HEK293T (cell line): ENCODE results near the gene ENAH.
"Not testable (repeated sequence)": the region's sequence is repeated elsewhere in the genome, so short reads cannot be mapped to it uniquely, and the experiment has no call there.

Experiments used
- CTCF ChIA-PET: fragments of 350-600 bp; formaldehyde crosslinking; extraction: SDS; loops from one replicate; lab custom pipeline; 2021; ENCODE audit warnings: antibody characterized with exemption, inconsistent platforms; lab: Yijun Ruan, JAX
- POLR2A ChIA-PET: fragments of 350-600 bp; formaldehyde crosslinking; extraction: SDS; loops from one replicate; lab custom pipeline; 2020; ENCODE audit warnings: antibody characterized with exemption, inconsistent platforms; lab: Yijun Ruan, JAX
- DNase-seq: peaks from one replicate; pipeline ENCODE4 v3.0.0; 2012; ENCODE audit warnings: mixed read lengths; ENCODE audit errors: extremely low spot score
- ARNT ChIP-seq: fragments of 450-650 bp; IDR thresholded peaks from 2 replicates; pipeline ENCODE4 v1.6.1; 2017; ENCODE audit warnings: mild to moderate bottlenecking
- CTBP1 ChIP-seq: fragments of 450-650 bp; IDR thresholded peaks from 2 replicates; pipeline ENCODE4 v1.6.1; 2016; ENCODE audit warnings: borderline replicate concordance
- ELF4 ChIP-seq: fragments of 450-650 bp; IDR thresholded peaks from 2 replicates; pipeline ENCODE4 v1.6.1; 2017; ENCODE audit warnings: antibody characterized with exemption
- FOXM1 ChIP-seq: fragments of 450-650 bp; IDR thresholded peaks from 2 replicates; pipeline ENCODE4 v1.6.1; 2017; ENCODE audit warnings: mild to moderate bottlenecking, borderline replicate concordance
- HDGF ChIP-seq: fragments of 450-650 bp; IDR thresholded peaks from 2 replicates; pipeline ENCODE4 v1.6.1; 2017; ENCODE audit warnings: antibody characterized with exemption, borderline replicate concordance
- L3MBTL2 ChIP-seq: fragments of 450-650 bp; conservative IDR thresholded peaks from 2 replicates; pipeline ENCODE4 v1.6.1; 2016; ENCODE audit warnings: mild to moderate bottlenecking
- LEF1 ChIP-seq: fragments of 450-650 bp; IDR thresholded peaks from 2 replicates; pipeline ENCODE4 v1.6.1; 2017; ENCODE audit warnings: mild to moderate bottlenecking, borderline replicate concordance
- NFRKB ChIP-seq: fragments of 450-650 bp; IDR thresholded peaks from 2 replicates; pipeline ENCODE4 v1.6.1; 2016; ENCODE audit warnings: mild to moderate bottlenecking, moderate library complexity
- PKNOX1 ChIP-seq: fragments of 450-650 bp; IDR thresholded peaks from 2 replicates; pipeline ENCODE4 v1.6.1; 2016
- SP1 ChIP-seq: fragments of 450-650 bp; IDR thresholded peaks from 2 replicates; pipeline ENCODE4 v1.6.1; 2017
- TARDBP ChIP-seq: fragments of 450-650 bp; IDR thresholded peaks from 2 replicates; pipeline ENCODE4 v1.6.1; 2016
- ZNF384 ChIP-seq: fragments of 450-650 bp; IDR thresholded peaks from 2 replicates; pipeline ENCODE4 v1.6.1; 2016

The ENAH gene

GRCh38 chr1:225657462-225657989 lies 4.6 kb upstream of the ENAH start:
- CTCF ChIA-PET, result interaction anchor here (0.6 to 0.8 kb wide), 3 partner anchors 34 to 156 kb away, joined by 3 to 4 read pairs (median 4); no protein-coding TSS in a partner anchor
- POLR2A ChIA-PET, result interaction anchor here (1.2 to 1.3 kb wide), 2 partner anchors 7 to 120 kb away, joined by 3 to 5 read pairs; partner anchors contain the start of gene SRP9
- no peak for TF ChIP-seq CTBP1
- peak; percentile 93; the same call in 1 of the 2 replicates for TF ChIP-seq HDGF
- no peak for DNase-seq

- ChIA-PET POLR2A (interaction anchor here (1.2 to 1.8 kb wide), 4 partner anchors 8 to 121 kb away, joined by 3 to 6 read pairs (median 5); partner anchors contain the start of gene SRP9), CTCF (interaction anchor here (0.6 to 1.9 kb wide), 4 partner anchors 44 to 307 kb away, joined by 3 to 18 read pairs (median 5); no protein-coding TSS in a partner anchor)
- DNase-seq, result not testable (repeated sequence)
Observed at GRCh38 chr1:225656259-225656655, 3.3 kb upstream of the ENAH start.

- TF ChIP-seq LEF1 (no peak), FOXM1 (no peak), ARNT (no peak), TARDBP (no peak), NFRKB (no peak)
- ChIA-PET CTCF (interaction anchor here (0.6 to 2.0 kb wide), 16 partner anchors 10 to 307 kb away, joined by 3 to 18 read pairs (median 4); partner anchors contain the start of genes EPHX1 and SRP9), POLR2A (interaction anchor here (0.7 to 1.8 kb wide), 31 partner anchors 8 to 344 kb away, joined by 3 to 19 read pairs (median 4); partner anchors contain the start of genes SDE2 and SRP9)
- no peak for DNase-seq
Observed at GRCh38 chr1:225655509-225656258, 2.8 kb upstream of the ENAH start.

- CTCF ChIA-PET, result interaction anchor here (0.6 to 2.0 kb wide), 17 partner anchors 10 to 180 kb away, joined by 3 to 18 read pairs (median 3); partner anchors contain the start of genes EPHX1 and SRP9
- TF ChIP-seq L3MBTL2 (0 out of 2 replicates have a peak, but pooled peaks have one; percentile 14), SP1 (no peak)
- POLR2A ChIA-PET, result interaction anchor here (0.7 to 1.8 kb wide), 33 partner anchors 9 to 344 kb away, joined by 3 to 19 read pairs (median 4); partner anchors contain the start of genes SDE2 and SRP9
- DNase-seq, result no peak
Observed at GRCh38 chr1:225654688-225655508, 2.0 kb upstream of the ENAH start.

- DNase-seq, result no peak
- ChIA-PET CTCF (interaction anchor here (0.8 to 2.0 kb wide), 5 partner anchors 11 to 123 kb away, joined by 3 to 18 read pairs (median 8); partner anchors contain the start of gene SRP9), POLR2A (interaction anchor here (0.9 to 1.7 kb wide), 17 partner anchors 30 to 173 kb away, joined by 3 to 19 read pairs (median 5); partner anchors contain the start of gene SRP9)
- no peak for TF ChIP-seq ELF4
- no peak for TF ChIP-seq PKNOX1
- TF ChIP-seq NFRKB, result no peak
- TF ChIP-seq LEF1, result no peak
- no peak for TF ChIP-seq ZNF384
- TF ChIP-seq SP1, result no peak
Observed at GRCh38 chr1:225654277-225654597, 1.3 kb upstream of the ENAH start.

GRCh38 chr1:225653463-225654276 lies 747 bp upstream of the ENAH start:
- no peak for TF ChIP-seq PKNOX1
- TF ChIP-seq L3MBTL2, result peak; percentile 90
- 0 out of 2 replicates have a peak, but pooled peaks have one; percentile 2 for TF ChIP-seq FOXM1
- peak; percentile 29; the same call in 1 of the 2 replicates for TF ChIP-seq ELF4
- peak; percentile 39; the same call in 1 of the 2 replicates for TF ChIP-seq LEF1
- ChIA-PET POLR2A (interaction anchor here (0.6 to 2.7 kb wide), 35 partner anchors 8 to 227 kb away, joined by 3 to 34 read pairs (median 4); partner anchors contain the start of gene SRP9), CTCF (interaction anchor here (0.8 to 2.0 kb wide), 3 partner anchors 110 to 124 kb away, joined by 3 to 12 read pairs (median 4); partner anchors contain the start of gene SRP9)
- peak; percentile 75 for DNase-seq
